ENCODE data around the gene PIK3C2G.

DNA sequence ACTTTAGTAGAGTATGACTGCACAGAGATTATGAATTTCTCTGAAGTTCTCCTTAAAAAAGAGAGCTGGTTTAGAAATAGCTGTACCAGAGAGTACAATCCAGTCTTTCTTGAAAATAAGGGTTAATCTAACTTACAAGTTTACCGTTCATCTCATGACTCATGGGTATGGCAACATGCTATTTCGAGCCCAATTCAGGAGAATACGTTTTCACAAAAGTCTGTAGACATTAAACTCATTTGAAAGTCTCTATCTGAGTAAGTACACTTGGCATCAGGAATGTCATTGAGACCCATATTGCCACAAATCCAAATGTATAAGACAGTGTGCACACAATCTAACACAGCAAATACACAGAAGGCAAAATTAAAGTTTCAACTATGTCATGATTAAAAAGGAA, 160.5 kb downstream of the PIK3C2G start:
- TF ChIP-seq, protein P1, sequence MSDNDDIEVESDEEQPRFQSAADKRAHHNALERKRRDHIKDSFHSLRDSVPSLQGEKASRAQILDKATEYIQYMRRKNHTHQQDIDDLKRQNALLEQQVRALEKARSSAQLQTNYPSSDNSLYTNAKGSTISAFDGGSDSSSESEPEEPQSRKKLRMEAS (IDR thresholded peaks at IDR 0.05): no peak
- TF ChIP-seq, protein P2, sequence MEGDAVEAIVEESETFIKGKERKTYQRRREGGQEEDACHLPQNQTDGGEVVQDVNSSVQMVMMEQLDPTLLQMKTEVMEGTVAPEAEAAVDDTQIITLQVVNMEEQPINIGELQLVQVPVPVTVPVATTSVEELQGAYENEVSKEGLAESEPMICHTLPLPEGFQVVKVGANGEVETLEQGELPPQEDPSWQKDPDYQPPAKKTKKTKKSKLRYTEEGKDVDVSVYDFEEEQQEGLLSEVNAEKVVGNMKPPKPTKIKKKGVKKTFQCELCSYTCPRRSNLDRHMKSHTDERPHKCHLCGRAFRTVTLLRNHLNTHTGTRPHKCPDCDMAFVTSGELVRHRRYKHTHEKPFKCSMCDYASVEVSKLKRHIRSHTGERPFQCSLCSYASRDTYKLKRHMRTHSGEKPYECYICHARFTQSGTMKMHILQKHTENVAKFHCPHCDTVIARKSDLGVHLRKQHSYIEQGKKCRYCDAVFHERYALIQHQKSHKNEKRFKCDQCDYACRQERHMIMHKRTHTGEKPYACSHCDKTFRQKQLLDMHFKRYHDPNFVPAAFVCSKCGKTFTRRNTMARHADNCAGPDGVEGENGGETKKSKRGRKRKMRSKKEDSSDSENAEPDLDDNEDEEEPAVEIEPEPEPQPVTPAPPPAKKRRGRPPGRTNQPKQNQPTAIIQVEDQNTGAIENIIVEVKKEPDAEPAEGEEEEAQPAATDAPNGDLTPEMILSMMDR (IDR thresholded peaks at IDR 0.05): no peak
- no peak for TF ChIP-seq RFX5 (IDR thresholded peaks at IDR 0.05)
